ENCODE results near the gene USF2.

DNA sequence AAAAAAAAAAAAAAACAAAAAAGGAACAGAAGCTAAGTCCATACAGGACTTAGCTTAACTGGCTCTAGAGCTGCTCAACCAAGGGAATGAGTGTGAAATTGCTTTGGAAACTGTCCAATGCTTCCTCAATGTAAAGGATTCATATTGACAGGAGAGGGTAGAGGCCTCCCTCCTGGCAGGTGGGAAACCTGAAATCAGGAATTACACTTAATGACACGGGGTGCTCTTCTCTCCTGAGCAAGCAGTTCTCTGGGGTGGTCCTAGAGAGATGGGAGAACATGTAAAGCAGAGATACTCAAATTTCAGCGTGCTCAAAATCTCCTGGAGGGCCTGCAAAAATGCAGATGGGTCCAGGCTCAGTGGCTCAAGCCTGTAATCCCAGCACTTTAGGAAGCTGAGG lies 19.6 kb downstream of the USF2 start:
- TF ChIP-seq, protein P1, sequence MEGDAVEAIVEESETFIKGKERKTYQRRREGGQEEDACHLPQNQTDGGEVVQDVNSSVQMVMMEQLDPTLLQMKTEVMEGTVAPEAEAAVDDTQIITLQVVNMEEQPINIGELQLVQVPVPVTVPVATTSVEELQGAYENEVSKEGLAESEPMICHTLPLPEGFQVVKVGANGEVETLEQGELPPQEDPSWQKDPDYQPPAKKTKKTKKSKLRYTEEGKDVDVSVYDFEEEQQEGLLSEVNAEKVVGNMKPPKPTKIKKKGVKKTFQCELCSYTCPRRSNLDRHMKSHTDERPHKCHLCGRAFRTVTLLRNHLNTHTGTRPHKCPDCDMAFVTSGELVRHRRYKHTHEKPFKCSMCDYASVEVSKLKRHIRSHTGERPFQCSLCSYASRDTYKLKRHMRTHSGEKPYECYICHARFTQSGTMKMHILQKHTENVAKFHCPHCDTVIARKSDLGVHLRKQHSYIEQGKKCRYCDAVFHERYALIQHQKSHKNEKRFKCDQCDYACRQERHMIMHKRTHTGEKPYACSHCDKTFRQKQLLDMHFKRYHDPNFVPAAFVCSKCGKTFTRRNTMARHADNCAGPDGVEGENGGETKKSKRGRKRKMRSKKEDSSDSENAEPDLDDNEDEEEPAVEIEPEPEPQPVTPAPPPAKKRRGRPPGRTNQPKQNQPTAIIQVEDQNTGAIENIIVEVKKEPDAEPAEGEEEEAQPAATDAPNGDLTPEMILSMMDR (conservative IDR thresholded peaks at IDR 0.05): no peak
- TF ChIP-seq ZFX (IDR thresholded peaks at IDR 0.05): no peak
